Measurements from ENCODE around the gene ECHS1.
A peak's percentile ranks its signal among the peaks of the same experiment; 100 is the strongest.
"Not testable (repeated sequence)": the region's sequence is repeated elsewhere in the genome, so short reads cannot be mapped to it uniquely, and the experiment has no call there.

The ECHS1 gene

GRCh38 chr10:133383551-133383950 lies 10.4 kb upstream of the ECHS1 start:
- no peak for DNase-seq
- intact Hi-C loops (cut with DNase I), result no loop called here

GRCh38 chr10:133381036-133381435 lies 7.9 kb upstream of the ECHS1 start:
- intact Hi-C loops (cut with DNase I), result no loop called here
- no peak for DNase-seq

GRCh38 chr10:133379801-133380666 lies 6.9 kb upstream of the ECHS1 start:
- peak in 39 of 42 donors; percentile 26 to 84 (median 64) for DNase-seq
- intact Hi-C loops (cut with DNase I), result no loop called here

- peak in 41 of 42 donors; percentile 38 to 89 (median 77) for DNase-seq
- intact Hi-C loops (cut with DNase I), result no loop called here
Measured at GRCh38 chr10:133379152-133379800, 6.1 kb upstream of the ECHS1 start, which contains the start of gene PAOX. TSS of gene PAOX (plus strand) at chr10:133379262. CDS start at chr10:133379317, 55 bp downstream.

DNA sequence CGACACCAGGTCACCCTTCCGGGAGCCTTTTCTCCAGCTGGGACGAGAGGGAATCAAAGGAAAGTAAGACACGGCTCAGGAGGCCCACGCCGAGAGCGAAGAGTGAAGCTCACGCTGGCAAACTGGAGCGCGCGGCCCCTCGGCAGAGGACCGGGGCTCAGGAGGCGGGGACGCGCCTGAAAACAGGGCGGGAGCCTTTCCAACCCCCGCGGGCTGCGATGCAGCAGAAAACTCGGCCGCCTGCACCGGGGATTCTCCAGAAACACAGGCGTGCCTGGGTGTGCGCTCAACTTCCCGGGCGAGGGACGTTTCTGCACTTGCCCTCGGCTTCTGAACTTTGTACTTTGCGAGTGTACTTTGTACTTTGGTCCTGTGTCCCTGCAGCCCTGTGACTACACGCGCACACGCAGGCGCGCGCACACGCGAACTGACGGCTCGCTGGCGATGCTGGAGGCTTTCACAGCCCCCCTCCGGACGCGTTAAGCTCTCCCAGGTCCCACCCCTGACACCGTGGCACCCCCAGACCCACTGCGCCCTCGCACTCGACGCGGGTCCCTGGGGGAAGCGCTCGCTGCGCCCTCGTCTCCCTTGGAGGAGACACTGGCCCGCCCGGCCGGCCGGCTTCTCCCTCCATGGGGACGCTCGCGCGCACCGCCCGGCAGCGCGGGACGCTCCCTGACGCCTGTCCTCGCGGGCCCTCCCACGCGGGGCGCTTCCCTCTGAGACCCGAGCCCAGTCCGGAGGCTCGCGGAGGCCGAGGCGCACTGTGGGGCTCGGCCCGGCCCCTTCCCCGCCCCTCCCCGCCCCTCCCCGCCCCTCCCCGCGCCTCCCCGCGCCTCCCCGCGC lies 5.3 kb upstream of the ECHS1 start:
- peak; percentile 40 to 92 (median 80) for DNase-seq
- intact Hi-C loops (cut with DNase I), result no loop called here

DNA sequence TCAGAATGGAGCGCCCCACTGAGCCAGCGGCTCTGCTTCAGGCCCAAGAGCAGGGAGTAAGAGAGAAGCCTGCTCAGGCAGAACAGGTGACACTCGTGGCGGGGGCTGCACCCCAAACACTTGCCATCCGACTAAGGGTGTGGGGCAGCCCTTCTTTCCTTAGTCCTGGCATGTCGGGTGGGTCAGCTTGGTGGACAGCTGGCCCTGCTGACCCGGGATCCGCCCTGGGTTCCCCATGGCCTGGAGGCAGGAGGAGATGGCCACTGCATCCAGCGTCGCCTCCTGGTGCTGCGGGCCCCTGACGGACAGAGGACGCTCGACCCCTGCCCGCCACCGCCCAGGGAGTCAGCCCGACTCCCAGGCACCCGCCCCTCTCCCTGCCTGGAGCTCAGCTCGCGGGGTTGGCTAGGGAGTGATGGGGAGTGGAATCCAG lies 4.7 kb upstream of the ECHS1 start:
- no peak for DNase-seq
- intact Hi-C loops (cut with DNase I), result no loop called here

DNA sequence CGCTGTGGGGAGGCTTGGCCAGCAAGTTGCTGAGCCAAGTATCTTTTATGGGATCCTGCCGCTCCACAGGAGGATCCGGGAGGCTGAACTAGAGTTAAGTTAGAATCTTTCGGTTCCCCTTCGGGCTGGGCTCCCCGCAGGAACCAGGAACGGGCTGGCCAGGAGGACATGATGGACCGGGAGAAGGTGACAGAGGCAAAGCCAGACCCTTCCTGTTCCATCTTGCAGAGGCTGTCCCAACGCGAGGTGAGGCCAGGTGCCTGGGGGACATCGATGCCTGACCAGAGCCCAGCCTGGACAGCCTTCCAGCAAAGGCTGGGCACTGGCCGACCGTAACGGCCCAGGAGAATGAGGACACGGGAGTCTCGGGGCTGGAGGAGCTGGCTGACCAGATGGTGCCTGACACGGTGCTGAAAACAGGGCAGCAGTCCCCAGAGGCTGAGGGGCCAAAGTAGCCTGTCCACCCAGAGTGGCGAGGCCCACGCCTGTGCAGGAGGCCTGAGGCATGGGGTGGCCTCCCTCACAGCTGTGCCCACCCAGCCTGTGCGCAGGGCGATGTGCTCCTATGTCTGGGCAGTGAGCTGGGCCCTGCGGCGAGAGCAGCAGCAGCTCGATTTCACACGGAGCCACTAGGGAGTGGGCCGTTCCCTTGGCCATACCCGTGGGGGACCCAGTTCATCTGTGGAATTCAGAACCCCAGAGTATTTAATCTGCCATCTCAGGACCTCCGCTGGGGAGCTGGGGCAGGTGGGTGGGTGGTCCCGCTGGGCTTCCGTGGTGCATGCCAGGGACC lies 4.1 kb upstream of the ECHS1 start:
- intact Hi-C loops (cut with DNase I), result no loop called here
- no peak for DNase-seq

DNA sequence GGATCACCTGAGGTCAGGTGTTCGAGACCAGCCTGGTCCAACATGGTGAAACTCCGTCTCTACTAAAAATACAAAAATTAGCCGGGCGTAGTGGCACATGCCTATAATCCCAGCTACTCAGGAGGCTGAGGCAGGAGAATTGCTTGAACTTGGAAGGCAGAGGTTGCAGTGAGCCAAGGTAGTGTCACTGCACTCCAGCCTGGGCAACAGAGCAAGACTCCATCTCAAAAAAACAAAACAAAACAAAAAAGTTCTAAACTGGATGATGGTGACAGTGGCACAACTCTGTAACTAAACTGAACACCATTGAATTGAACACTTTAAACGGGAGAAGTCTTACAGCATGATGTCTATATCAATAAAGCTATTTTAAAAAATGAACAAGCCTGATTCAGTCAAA lies 3.0 kb upstream of the ECHS1 start:
- intact Hi-C loops (cut with DNase I); DNase-seq: not testable (repeated sequence)

GRCh38 chr10:133375357-133376115 lies 2.4 kb upstream of the ECHS1 start:
- intact Hi-C loops (cut with DNase I), result no loop called here
- DNase-seq, result peak in 9 of 42 donors; percentile 13 to 74 (median 44)

GRCh38 chr10:133372507-133372906 lies 647 bp downstream of the ECHS1 start:
- no peak for DNase-seq
- intact Hi-C loops (cut with DNase I), result no loop called here

DNA sequence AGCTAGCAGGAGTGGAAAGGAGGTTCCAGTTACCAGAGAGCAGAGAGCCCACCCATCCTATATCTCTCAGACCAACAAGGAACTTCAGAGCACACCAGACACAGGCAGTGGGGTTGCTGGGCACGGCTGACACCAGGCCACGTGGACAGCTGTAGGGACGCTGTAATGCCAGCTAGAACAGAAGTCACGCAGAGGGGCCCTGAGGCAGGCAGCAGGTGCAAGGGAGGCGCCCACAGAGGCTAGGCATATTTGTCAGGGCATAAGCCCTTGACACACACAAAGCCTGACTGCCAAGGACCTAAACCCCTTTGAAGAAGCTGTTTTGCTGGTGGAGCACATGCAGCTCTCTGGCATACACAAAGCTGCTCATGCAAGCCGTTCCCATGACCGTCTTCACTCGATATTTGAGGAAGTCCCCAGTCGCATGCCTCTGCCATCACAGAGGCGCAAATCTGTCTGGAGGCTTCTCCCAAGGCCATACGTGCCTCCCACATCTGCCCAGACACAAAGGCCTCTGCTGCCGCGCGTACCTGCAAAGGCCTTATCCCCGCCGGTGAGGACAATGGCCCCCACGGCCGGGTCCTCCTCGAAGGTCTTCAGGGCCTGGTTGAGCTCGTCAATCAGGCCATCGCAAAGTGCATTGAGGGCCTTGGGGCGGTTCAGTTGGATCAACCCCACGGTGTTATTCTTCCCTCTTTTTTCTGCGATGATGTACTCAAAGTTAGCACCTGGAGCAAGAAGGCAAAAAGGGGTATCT lies 2.9 kb downstream of the ECHS1 start:
- no peak for DNase-seq
- intact Hi-C loops (cut with DNase I), result no loop called here

DNA sequence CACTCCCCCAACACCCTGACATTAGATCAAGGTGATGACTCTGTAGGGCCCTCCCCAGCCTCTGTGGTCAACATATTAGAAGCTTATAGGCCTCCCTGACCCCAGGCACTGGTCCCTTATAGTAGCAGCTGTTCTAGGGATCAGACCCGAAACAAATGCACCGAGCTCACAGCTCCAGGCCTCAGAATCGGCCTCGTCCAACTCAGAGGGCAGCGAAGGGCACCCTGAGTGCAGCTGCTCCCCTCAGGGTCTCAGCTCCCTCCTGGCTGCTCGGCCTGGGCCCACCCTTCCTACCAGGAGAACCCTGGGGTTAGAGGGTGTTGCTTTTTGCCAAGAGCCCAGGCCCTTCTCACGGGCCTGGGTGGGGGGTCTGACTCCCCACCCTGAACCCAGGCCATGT lies 5.0 kb downstream of the ECHS1 start:
- intact Hi-C loops (cut with DNase I), result no loop called here
- no peak for DNase-seq

DNA sequence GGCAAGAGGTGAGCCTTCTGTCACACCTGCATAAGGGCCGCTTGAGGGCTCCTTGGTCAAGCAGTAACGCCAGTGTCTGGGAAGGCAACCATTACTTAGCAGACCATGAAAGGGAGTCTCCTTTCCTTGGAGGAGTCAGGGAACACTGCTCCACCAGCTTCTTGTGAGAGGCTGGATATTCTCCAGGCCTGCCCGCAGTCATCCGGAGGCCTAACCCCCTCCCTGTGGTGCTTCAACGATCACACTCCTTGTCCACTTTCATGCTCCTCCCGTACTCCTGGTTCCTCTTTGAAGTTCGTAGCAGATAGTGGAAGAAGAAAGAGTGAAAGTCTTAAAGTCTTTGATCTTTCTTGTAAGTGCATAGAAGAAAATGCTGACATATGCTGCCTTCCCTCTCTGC lies 5.7 kb downstream of the ECHS1 start:
- intact Hi-C loops (cut with DNase I); DNase-seq: not testable (repeated sequence)

DNA sequence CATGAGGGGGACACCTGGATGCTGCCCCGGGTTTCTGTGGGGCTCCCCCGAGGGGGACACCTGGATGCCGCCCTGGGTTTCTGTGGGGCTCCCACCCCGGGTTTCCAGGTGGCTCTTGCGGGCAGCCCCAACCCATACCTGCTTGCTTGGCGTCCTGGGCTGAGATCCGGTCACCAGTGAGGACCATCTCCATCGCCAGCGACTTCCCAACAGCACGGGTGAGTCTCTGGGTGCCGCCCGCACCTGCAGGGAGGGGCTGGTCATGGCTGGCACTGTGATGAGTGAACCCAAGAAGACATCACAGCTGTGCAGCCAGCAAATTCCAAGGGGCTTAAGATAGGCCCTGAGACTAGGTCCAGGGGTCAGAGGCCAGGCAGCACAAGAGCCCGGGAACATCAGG lies 6.4 kb downstream of the ECHS1 start:
- intact Hi-C loops (cut with DNase I), result no loop called here
- DNase-seq, result no peak

DNA sequence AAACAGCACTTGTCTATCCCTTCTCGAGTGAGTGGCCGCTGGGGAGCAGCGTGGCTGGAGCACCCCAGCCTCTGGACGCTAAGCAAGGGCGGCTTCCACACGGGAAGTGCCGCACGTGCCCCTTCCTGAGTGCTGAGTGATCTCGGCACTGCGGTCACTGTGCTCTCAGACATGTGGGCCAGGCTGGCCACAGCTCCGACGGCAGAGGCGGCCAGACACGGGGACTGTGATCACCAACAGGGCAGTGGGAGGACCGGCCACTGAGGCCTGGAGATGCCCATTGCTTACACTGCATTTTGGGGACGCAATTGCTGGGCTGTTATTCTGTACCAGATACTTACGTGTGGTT lies 7.0 kb downstream of the ECHS1 start:
- no peak for DNase-seq
- intact Hi-C loops (cut with DNase I), result no loop called here

- intact Hi-C loops (cut with DNase I), result no loop called here
- DNase-seq, result no peak
Measured at GRCh38 chr10:133365461-133366129, 7.6 kb downstream of the ECHS1 start.
